ENCODE data around the gene ERAP2.
"Not testable (repeated sequence)": the region's sequence is repeated elsewhere in the genome, so short reads cannot be mapped to it uniquely, and the experiment has no call there.

The ERAP2 gene

GRCh38 chr5:96863949-96864584 lies 12.2 kb upstream of the ERAP2 start:
- DNase-seq (ENCODE audit: low read depth in 2 of 2, low spot score in 1 of 2), result no peak

- DNase-seq (ENCODE audit: low read depth in 2 of 2, low spot score in 1 of 2), result no peak
These were observed 11.3 kb upstream of the ERAP2 start for GRCh38 chr5:96864922-96865530.

GRCh38 chr5:96868603-96869371 lies 7.5 kb upstream of the ERAP2 start:
- no peak for DNase-seq (ENCODE audit: low read depth in 2 of 2, low spot score in 1 of 2)

GRCh38 chr5:96869372-96869641 lies 7.0 kb upstream of the ERAP2 start:
- no peak for DNase-seq (ENCODE audit: low read depth in 2 of 2, low spot score in 1 of 2)

- DNase-seq (ENCODE audit: low read depth in 2 of 2, low spot score in 1 of 2), result no peak
These were observed 5.9 kb upstream of the ERAP2 start for GRCh38 chr5:96870094-96871026.

GRCh38 chr5:96871027-96871399 lies 5.3 kb upstream of the ERAP2 start:
- DNase-seq (ENCODE audit: low read depth in 2 of 2, low spot score in 1 of 2), result no peak

GRCh38 chr5:96871686-96872085 lies 4.6 kb upstream of the ERAP2 start:
- no peak for DNase-seq (ENCODE audit: low read depth in 2 of 2, low spot score in 1 of 2)

GRCh38 chr5:96873449-96873848 lies 2.9 kb upstream of the ERAP2 start:
- no peak for DNase-seq (ENCODE audit: low read depth in 2 of 2, low spot score in 1 of 2)

GRCh38 chr5:96874631-96875030 lies 1.7 kb upstream of the ERAP2 start:
- DNase-seq (ENCODE audit: low read depth in 2 of 2, low spot score in 1 of 2), result no peak

- no peak for DNase-seq (ENCODE audit: low read depth in 2 of 2, low spot score in 1 of 2)
These were observed 459 bp upstream of the ERAP2 start for GRCh38 chr5:96875791-96876291.

- not testable (repeated sequence) for DNase-seq (ENCODE audit: low read depth in 2 of 2, low spot score in 1 of 2)
These were observed 723 bp downstream of the ERAP2 start for GRCh38 chr5:96876977-96877469.

GRCh38 chr5:96879665-96880064 lies 3.4 kb downstream of the ERAP2 start:
- DNase-seq (ENCODE audit: low read depth in 2 of 2, low spot score in 1 of 2), result no peak

GRCh38 chr5:96880444-96881164 lies 4.3 kb downstream of the ERAP2 start:
- DNase-seq (ENCODE audit: low read depth in 2 of 2, low spot score in 1 of 2), result no peak

GRCh38 chr5:96881511-96882115 lies 5.3 kb downstream of the ERAP2 start:
- no peak for DNase-seq (ENCODE audit: low read depth in 2 of 2, low spot score in 1 of 2)

GRCh38 chr5:96883871-96884270 lies 7.6 kb downstream of the ERAP2 start:
- no peak for DNase-seq (ENCODE audit: low read depth in 2 of 2, low spot score in 1 of 2)

- DNase-seq (ENCODE audit: low read depth in 2 of 2, low spot score in 1 of 2), result no peak
These were observed 8.7 kb downstream of the ERAP2 start for GRCh38 chr5:96884995-96885394.

GRCh38 chr5:96885518-96886338 lies 9.4 kb downstream of the ERAP2 start:
- DNase-seq (ENCODE audit: low read depth in 2 of 2, low spot score in 1 of 2), result no peak

GRCh38 chr5:96893342-96893741 lies 17.0 kb downstream of the ERAP2 start:
- DNase-seq (ENCODE audit: low read depth in 2 of 2, low spot score in 1 of 2), result no peak

- DNase-seq (ENCODE audit: low read depth in 2 of 2, low spot score in 1 of 2), result no peak
These were observed 20.0 kb downstream of the ERAP2 start for GRCh38 chr5:96896276-96896675.

Data from stimulated activated CD8-positive, alpha-beta memory T cell treated with anti-CD3 and anti-CD28 coated beads, Interleukin-4, amount 100 ng/mL, for 1 hour (primary cell).